Pons (tissue), 1 donor: Measurements from ENCODE around the gene GTF3A.

Experiments
- DNase-seq: peaks from one replicate; pipeline ENCODE4 v3.0.0-alpha.2; 2016; ENCODE audit warnings: low spot score

GTF3A gene

DNA sequence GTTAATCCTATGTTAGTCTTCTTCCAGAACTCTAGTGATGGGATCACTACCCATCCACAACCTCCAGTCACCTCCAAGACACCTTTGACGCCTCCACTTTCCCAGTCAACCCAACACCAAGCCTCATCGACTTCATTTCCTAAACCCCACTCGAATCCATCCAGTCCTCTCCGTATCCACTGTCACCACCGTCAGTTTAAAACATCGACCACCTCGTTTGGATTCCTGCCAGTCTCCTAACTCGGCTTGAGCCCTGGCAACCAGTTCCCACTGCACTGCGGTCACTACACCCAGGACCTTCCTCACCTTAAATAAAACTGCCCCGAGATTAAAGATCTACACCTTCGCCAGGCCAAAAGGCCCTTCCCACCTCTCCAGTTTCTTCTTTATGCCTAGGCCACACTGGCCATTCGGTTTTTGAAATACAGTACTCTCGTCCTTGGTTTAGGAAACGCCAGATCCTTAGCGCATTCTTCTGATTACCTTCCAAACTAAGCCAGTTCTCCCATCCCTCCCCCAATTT is 24.7 kb downstream of the GTF3A start:
- no peak for DNase-seq

DNA sequence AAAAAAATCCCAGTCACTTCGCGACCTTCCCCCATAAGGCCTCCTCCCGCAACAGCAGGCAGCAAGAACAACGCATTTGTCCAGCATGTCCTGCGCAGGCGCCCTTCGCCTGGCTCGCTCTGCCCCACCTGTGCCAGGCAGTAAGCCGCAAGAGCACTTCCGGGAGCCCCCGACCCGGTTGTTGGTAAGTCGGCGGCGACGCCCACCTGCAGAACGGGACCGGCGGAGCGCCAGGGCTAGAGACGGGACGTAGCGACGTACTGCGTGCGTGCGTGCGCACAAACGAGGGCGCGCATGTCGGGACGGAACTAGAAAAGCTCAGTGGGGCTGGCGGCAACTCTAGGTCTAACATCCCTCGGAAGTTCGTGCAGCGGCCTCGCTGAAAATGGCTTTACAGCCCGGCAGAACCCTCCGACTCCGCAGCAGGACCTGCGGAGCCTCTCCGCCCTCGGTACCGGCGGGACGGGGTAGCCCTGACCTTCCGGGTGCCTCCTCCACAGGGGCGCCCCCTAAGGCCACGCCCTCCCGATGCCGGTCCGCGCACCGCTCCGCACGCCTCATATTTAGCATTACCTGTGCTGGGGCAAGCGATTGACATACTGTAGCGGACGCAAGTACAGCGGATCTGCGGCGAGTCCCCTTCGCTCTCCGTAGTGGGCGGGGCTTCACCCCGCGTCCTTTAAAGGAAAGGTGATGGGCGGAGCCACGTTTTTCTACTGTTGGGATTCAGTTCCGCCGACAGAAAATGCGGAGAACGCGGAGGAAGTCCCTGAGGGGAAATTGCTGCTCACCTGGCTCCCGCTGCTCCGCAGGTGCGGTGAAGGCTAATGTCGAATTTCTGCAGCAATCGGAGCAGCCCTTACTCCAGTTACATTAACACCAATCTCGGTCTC is 25.8 kb downstream of the GTF3A start, which contains the start of gene MTIF3:
TSS of gene MTIF3 (minus strand) at position 629 of the 893 bp plus-strand sequence. CDS start 10,116 bp downstream, outside the sequence.
- peak; percentile 91 for DNase-seq

- peak; percentile 39 for DNase-seq
Measured at GRCh38 chr13:27450921-27451471, 26.6 kb downstream of the GTF3A start.

DNA sequence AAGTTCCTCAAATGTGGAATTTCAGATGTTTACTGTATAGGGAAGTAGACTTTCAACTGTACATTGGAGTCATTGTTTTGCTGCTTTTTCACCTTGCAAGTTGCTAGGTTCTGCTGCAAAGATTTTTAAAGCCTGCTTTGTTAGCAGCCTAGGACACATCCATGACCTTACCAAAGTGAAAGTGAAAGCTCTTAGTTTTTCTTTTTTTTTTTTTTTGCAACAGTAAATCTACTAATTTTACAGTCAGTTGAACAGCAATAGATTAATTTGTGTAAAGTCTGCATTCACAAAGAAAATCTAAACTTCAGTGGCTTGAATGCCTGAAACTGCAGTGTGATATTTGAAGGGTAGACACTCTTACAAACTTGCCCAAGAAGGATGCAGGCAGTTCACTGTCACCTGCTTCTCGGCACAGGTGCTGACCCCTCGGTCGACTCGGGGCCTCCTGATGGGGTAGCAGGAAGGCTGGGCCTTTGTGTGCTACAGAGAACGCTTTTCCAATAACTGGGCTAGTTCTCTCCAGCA is 31.0 kb downstream of the GTF3A start:
- DNase-seq = no peak

- DNase-seq = no peak
Measured at GRCh38 chr13:27461940-27462584, 37.6 kb downstream of the GTF3A start.

GRCh38 chr13:27463500-27463899 is 39.1 kb downstream of the GTF3A start:
- DNase-seq = no peak

DNA sequence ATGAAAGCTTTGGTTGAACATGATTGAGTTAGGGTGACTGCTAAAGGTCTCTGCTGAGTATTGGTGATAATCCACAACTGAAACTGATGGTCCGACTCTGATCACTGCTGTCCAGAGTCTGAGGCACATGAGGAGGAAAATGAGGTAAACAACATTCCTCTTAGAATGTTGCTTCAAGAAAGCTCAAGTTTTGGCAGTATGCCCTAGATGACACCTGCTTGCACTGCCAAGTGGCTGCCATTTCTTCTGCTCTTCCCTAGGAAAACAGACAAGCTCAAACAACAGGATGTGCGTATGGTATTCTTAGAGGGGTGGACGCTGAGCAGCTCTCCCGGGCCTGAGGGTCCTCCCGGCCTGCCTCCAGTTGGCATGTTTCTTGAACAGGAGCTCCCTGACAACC is 41.2 kb downstream of the GTF3A start:
- DNase-seq = no peak

DNA sequence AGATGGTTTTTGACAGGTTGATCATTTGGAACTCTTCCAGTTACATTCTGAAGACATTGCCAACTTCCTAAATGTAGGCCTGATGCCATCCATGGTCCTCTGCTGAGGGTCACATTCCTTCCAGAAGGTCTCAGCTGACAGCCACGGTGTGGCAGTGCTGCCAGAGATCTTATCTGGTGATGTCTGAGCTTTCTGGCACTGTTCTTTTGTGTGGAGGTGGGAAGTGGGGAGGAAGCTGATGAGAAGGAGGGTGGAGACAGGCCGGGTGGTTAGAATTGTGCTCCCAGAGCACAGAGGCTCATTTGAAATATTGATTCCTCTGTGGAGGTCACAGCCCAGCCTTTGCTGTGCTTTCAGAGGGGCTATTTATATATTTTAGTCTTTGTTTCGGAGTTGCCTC is 42.1 kb downstream of the GTF3A start:
- no peak for DNase-seq

DNA sequence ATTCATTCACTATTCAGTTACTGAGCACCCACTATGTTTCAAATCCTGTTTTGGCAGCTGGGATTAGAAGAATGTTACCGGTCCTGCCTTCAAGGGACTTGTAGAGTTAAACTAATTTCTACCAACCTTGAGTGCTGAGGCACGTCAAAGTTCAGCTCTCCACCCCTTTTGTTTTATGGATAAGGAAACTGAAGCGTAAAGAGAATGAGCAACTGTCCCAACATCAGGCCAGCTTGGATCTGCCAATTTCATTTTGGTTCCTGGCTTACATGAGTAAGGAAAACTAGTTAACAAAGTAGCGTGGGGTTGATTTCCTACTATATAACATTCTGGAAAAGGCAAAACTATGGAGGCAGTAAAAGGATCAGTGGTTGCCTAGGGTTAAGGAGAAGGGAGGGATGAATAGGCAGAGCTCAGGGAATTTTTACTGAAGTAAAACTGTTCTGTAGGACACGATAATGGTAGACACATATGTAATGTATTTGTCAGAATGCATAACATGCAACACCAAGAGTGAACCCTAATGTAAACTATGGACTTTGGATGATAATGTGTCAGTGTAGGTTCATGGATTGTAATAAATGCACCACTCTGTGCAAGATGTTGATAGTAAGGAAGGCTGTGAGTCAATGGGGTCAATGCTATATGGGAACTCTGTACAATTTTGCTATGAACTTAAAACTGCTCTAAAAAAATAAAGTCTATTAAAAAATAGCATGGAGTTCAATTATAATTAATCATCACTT is 45.8 kb downstream of the GTF3A start:
- no peak for DNase-seq

DNA sequence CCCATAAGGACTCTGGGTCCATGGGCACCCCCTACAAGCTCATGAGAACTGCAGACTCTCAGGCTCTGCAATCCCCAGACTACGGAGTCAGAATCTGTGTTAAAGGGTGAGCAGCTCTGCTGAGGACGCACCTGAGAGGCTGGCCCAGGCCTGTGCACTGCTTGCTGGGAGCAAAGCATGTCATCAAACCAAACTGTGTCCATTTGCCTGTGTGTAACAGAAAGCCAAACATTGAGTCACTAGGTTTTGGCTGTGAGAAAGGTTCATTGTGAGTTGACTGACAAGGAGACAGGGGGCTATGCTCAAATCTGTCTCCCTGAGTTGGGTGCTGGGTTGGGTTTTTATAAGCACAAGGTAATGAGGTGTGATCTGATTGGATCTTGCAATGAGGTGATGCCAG is 48.0 kb downstream of the GTF3A start:
- DNase-seq = no peak

GRCh38 chr13:27472941-27473340 is 48.5 kb downstream of the GTF3A start:
- DNase-seq = no peak

DNA sequence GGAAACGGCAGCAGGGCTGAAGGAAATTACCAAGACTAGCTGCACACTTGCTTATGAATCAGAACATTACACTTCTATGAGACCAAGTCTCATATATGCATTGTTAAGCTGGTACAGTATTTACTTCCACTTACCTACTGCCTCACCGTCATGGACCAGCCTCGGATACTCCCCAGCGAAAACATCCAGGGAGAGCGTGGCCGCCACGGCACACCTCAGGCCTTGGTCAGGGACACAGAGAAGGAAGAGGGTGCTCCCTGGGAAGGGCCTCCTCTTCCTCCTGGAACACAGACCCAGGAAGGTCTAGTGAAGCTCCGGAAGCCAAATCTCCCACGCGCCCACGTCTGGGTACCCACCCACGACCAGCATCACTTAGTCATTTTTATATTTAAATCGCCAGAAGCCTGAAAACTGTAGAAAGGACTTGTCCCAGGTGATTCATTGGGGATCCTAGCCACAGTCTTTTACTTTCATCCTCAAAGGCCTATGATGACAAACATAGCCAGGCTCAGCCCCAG is 50.4 kb downstream of the GTF3A start:
- no peak for DNase-seq

DNA sequence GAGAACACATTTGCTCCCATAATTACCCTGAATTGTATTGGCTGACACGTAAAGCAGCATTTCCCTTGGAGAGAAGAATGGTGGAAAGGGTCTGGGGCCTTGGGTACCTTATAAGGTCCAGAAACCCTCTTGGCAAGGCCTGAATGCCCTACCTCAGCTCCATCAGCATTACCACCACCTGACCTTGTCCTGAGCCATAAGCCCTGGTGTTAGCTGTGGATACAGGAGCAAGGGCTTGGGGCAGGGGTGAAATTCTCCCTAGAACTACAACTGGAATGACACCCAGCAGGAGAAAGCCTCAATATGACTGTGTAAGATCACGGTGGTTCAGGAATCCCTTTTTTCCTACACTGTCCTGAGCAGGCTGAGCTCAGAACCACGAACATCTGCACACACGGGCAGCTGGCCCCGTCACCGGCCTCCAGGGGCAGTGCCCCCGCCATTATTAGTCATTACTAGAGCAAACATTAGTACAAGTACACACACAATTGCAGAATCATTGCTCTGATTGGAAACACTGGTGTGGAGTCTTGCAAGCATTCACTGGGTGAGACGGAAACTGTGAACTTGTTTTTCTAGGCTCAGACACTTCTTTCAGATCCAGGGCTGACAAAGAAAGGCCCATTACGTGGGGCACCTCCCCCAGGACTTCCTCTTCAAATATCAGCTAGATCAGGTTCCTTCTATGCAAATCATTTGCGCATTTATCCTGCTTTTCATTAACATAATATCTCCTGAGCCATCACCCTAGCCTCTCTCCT is 52.7 kb downstream of the GTF3A start:
- DNase-seq = no peak

DNA sequence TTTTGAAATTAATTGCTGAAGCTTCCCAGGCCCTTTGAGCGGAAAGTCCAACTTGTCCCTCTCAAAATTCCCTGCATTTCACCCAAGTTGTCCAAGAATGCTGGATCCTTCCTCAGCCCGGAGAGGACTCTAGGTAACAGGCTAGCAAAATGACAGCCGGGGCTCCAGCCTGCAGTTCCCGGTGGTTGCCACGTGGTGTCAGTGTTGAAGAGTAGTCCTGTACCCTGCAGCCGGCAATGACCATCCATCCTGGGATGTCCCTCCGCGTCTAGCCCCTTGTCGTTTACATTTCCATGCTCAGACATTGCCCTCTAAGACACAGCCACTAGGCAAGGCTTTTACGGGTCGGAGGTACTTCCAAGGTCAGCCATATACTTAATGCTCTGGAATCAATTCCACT is 57.3 kb downstream of the GTF3A start:
- DNase-seq = no peak

- peak; percentile 74 for DNase-seq
Measured at GRCh38 chr13:27482983-27483382, 58.6 kb downstream of the GTF3A start.

- no peak for DNase-seq
Measured at GRCh38 chr13:27483421-27483820, 59.0 kb downstream of the GTF3A start.
